LNCAP (cell line): ENCODE measurements around the gene SRP19.

Experiments used
- CTCF ChIP-seq: fragments of 450-650 bp; IDR thresholded peaks from 2 replicates; pipeline ENCODE4 v1.5.1; 2017; ENCODE audit warnings: mild to moderate bottlenecking

The SRP19 gene

GRCh38 chr5:112876362-112876761 lies 15.3 kb downstream of the SRP19 start:
- TF ChIP-seq CTCF, result no peak

DNA sequence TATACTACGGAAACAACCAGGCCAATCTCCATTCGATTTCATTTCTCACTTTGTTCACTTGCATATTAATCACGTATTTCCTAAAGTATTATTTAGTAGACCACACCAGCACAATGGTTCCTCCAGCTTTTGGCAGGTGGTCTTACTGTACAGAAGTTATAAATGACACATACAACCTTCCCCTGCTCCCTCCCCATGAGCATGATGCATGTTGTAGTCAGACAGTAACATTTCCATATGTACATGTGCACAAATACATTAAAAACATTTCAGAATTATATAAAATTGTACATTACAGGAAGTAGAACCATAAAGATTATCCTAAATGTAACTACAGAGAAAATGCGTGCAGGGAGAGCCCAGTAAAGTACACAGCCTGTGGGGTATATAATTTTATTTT lies 17.0 kb downstream of the SRP19 start:
- no peak for TF ChIP-seq CTCF

GRCh38 chr5:112878760-112879159 lies 17.7 kb downstream of the SRP19 start:
- TF ChIP-seq CTCF, result no peak

- no peak for TF ChIP-seq CTCF
Measured at GRCh38 chr5:112880219-112880964, 19.3 kb downstream of the SRP19 start.

- no peak for TF ChIP-seq CTCF
Measured at GRCh38 chr5:112883192-112883591, 22.1 kb downstream of the SRP19 start.

- no peak for TF ChIP-seq CTCF
Measured at GRCh38 chr5:112885001-112885400, 23.9 kb downstream of the SRP19 start.

DNA sequence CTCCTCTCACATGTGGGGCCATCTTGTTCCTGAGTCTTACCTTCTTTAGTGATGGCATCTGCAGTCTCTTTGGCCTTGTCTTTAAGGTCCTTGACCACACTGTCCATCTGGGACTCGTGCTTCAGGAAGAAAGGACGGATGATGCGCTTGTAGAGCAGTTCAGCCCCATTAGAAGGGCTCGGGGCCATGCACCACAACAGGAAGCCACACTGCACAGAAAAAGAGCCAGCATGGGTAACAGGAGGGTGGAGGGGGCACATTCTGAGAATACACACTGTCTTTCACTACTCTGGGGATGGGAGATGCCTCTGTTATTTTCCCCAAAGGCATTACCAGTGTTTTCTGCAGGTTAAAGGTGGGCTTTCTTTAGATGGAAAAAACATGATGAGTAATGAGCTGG lies 25.9 kb downstream of the SRP19 start:
- TF ChIP-seq CTCF, result no peak

- TF ChIP-seq CTCF, result no peak
Measured at GRCh38 chr5:112892776-112893175, 31.7 kb downstream of the SRP19 start.
